ENCODE measurements around the gene BUD13.

- TF ChIP-seq POLR2A (IDR thresholded peaks at IDR 0.05) (no peak), CTCF (IDR thresholded peaks at IDR 0.05) (no peak), POLR2AphosphoS5 (IDR thresholded peaks at IDR 0.05) (no peak)
Observed at GRCh38 chr11:116788534-116788933, 15.7 kb upstream of the BUD13 start.

Data from breast epithelium (tissue), 3 donors.